ENCODE results near the gene SSH3. TPM values are rescaled to one million over a fixed set of nuclear protein-coding genes. Genes with fewer than 3 reads are reported as not detected.

The SSH3 gene
- total and polyA plus RNA-seq, 2 of the 8 experiments (the other 6 are each of a cell fraction or from before 2014, with no cell fraction given) = 16.9 to 19.8 TPM

GRCh38 chr11:67270256-67271204 is 32.8 kb upstream of the SSH3 start:
- FAIRE-seq (no peak), DNase-seq (ENCODE audit: low read depth in 1 of 2, low spot score in 2 of 2) (peak in 1 of 2 experiments; percentile 73)
- Histone ChIP-seq H3K56ac (replicated peaks; ENCODE audit: insufficient read length, low read depth, low read length) (no peak overlapping the region), H4K20me1 (replicated peaks in 1 of 2; ENCODE audit: control insufficient read depth in 1 of 2, insufficient read depth in 2 of 2, low read length in 2 of 2) (peaks cover 15 to 33% of the 10 kb centered on the region in 2 experiments), H2BK120ac (replicated peaks; ENCODE audit: low read depth, low read length) (no peak overlapping the region), H3K79me2 (ENCODE audit: control insufficient read depth in 1 of 2, insufficient read depth in 2 of 2, low read length in 2 of 2) (peaks cover 0 to 78% of the 10 kb centered on the region in 2 experiments; a peak in 3 of 4 replicates), H3K4me2 (ENCODE audit: insufficient read depth in 1 of 2, low read depth in 2 of 2, low read length in 2 of 2) (peak overlapping the region; percentile 59 to 75), H3K79me1 (ENCODE audit: low read depth, low read length) (peaks cover 22% of the 10 kb centered on the region), H3K14ac (ENCODE audit: insufficient read length) (no peak overlapping the region), H3K4me1 (replicated peaks in 1 of 4; ENCODE audit: control insufficient read depth in 3 of 4, insufficient read depth in 4 of 4, low read length in 3 of 4) (peaks cover 8 to 30% (median 27%) of the 10 kb centered on the region in 4 experiments), H3K23ac (ENCODE audit: insufficient read length) (no peak overlapping the region), H3K36me3 (ENCODE audit: control insufficient read depth in 2 of 4, insufficient read depth in 4 of 4, low read length in 3 of 4) (peaks cover 0 to 3% (median 0%) of the 10 kb centered on the region in 4 experiments; a peak in 2 of 8 replicates), H3K4ac (replicated peaks; ENCODE audit: insufficient read length, low read depth, low read length) (no peak overlapping the region), H2AFZ (ENCODE audit: low read length) (no peak overlapping the region), H4K5ac (ENCODE audit: insufficient read length, low read depth, low read length) (peak overlapping the region; percentile 2), H4K8ac (ENCODE audit: extremely low read depth, insufficient read depth, low read length) (no peak overlapping the region; the same call in 1 of the 2 replicates), H2AK5ac (ENCODE audit: low read depth, low read length) (peak overlapping the region; percentile 89; the same call in 1 of the 2 replicates), H3K4me3 (ENCODE audit: extremely low read depth in 1 of 4, insufficient read depth in 2 of 4, low read depth in 3 of 4, low read length in 4 of 4) (peak overlapping the region in 2 of 4 experiments; percentile 19 to 38; a peak in 4 of 8 replicates), H2BK12ac (ENCODE audit: low read depth, low read length) (peak overlapping the region; percentile 89; the same call in 1 of the 2 replicates), H3K18ac (ENCODE audit: extremely low read depth, low read length) (peak overlapping the region; percentile 40; the same call in 1 of the 2 replicates), H3K23me2 (ENCODE audit: low read depth, low read length) (peaks cover 4% of the 10 kb centered on the region), H4K91ac (replicated peaks; ENCODE audit: insufficient read length, low read length) (peak overlapping the region; percentile 42), H2BK20ac (ENCODE audit: low read length) (peak overlapping the region; percentile 1; the same call in 1 of the 2 replicates), H3K9me3 (ENCODE audit: insufficient read depth in 2 of 2, low read depth in 1 of 2, low read length in 1 of 2) (no peaks in the 10 kb centered on the region), H2BK5ac (ENCODE audit: low read depth, low read length) (peak overlapping the region; percentile 50), H3K27me3 (replicated peaks in 1 of 4; ENCODE audit: control insufficient read depth in 3 of 4, extremely low read depth in 1 of 4, insufficient read depth in 3 of 4, low read length in 3 of 4) (no peaks in the 10 kb centered on the region; a peak in 2 of 7 replicates), H3K9ac (replicated peaks in 1 of 4; ENCODE audit: extremely low read depth in 1 of 4, low read depth in 3 of 4, low read length in 3 of 4) (no peak overlapping the region), H2BK15ac (ENCODE audit: low read length) (peak overlapping the region; percentile 50; the same call in 1 of the 2 replicates), H3K27ac (ENCODE audit: low read depth, low read length) (0 out of 2 replicates have a peak overlapping the region, but pooled peaks have one; percentile 10)
- ChIA-PET POLR2A (ENCODE audit: partially characterized antibody) (interaction anchor here (0.8 to 4.2 kb wide), 8 partner anchors 9 to 176 kb away, joined by 3 to 20 read pairs (median 4); partner anchors contain the start of genes ANKRD13D and SSH3), CTCF (ENCODE audit: partially characterized antibody) (interaction anchor here (0.8 to 13.0 kb wide), 9 partner anchors 8 to 217 kb away, joined by 3 to 186 read pairs (median 5); partner anchors contain the start of genes ANKRD13D and SSH3)
- WGBS, 2 experiments (ENCODE audit: extremely low coverage in 1 of 2, insufficient coverage in 1 of 2, insufficient read length in 1 of 2, insufficient replicate concordance in 2 of 2, low coverage in 1 of 2, low lambda C conversion rate in 2 of 2, missing lambda C conversion rate in 1 of 2) = 36% methylated on average over 28 of the region's 28 CpGs; no CpG with 5 or more reads in 1 of the 2 experiments
- no peak for TF ChIP-seq ATF3 (IDR thresholded peaks at IDR 0.05; ENCODE audit: insufficient read depth, low read depth, low read length)
- no peak for TF ChIP-seq SUZ12 (IDR thresholded peaks at IDR 0.05; ENCODE audit: low read length)
- no peak for TF ChIP-seq EZH2 (IDR thresholded peaks at IDR 0.05; ENCODE audit: low read depth, low read length, severe bottlenecking)
- TF ChIP-seq GTF2F1 (IDR thresholded peaks at IDR 0.05; ENCODE audit: borderline replicate concordance, low read depth, low read length) = no peak
- no peak for TF ChIP-seq TBP (IDR thresholded peaks at IDR 0.05; ENCODE audit: low read depth, low read length)
- TF ChIP-seq CHD1 (IDR thresholded peaks at IDR 0.05; ENCODE audit: low read depth, low read length) = no peak
- TF ChIP-seq TEAD4 (IDR thresholded peaks at IDR 0.05; ENCODE audit: low read depth, low read length) = no peak
- TF ChIP-seq SP1 (IDR thresholded peaks at IDR 0.05; ENCODE audit: low read depth, low read length) = 0 out of 2 replicates have a peak, but pooled peaks have one; percentile 36
